IPS-NIHi7 (cell line): ENCODE data around the gene MOB3B.
"Not testable (repeated sequence)": the region's sequence is repeated elsewhere in the genome, so short reads cannot be mapped to it uniquely, and the experiment has no call there.

Experiments
- DNase-seq: peaks from one replicate; pipeline ENCODE4 v3.0.0; 2012; ENCODE audit warnings: mixed read lengths; ENCODE audit errors: extremely low spot score

Gene MOB3B

GRCh38 chr9:27425827-27426510 is 103.6 kb downstream of the MOB3B start:
- DNase-seq: no peak

- no peak for DNase-seq
Observed at GRCh38 chr9:27423915-27424710, 105.5 kb downstream of the MOB3B start.

- DNase-seq: no peak
Observed at GRCh38 chr9:27422279-27422834, 107.3 kb downstream of the MOB3B start.

- no peak for DNase-seq
Observed at GRCh38 chr9:27421577-27421976, 108.0 kb downstream of the MOB3B start.

- not testable (repeated sequence) for DNase-seq
Observed at GRCh38 chr9:27419558-27419957, 110.1 kb downstream of the MOB3B start.

GRCh38 chr9:27414220-27414761 is 115.3 kb downstream of the MOB3B start:
- DNase-seq: no peak

GRCh38 chr9:27413511-27414219 is 115.9 kb downstream of the MOB3B start:
- no peak for DNase-seq

GRCh38 chr9:27412963-27413362 is 116.7 kb downstream of the MOB3B start:
- no peak for DNase-seq

- DNase-seq: no peak
Observed at GRCh38 chr9:27412081-27412480, 117.5 kb downstream of the MOB3B start.

- DNase-seq: no peak
Observed at GRCh38 chr9:27408482-27408881, 121.1 kb downstream of the MOB3B start.

- no peak for DNase-seq
Observed at GRCh38 chr9:27408001-27408400, 121.6 kb downstream of the MOB3B start.

GRCh38 chr9:27407491-27407890 is 122.1 kb downstream of the MOB3B start:
- DNase-seq: no peak

GRCh38 chr9:27404661-27405060 is 125.0 kb downstream of the MOB3B start:
- no peak for DNase-seq

- no peak for DNase-seq
Observed at GRCh38 chr9:27402626-27403025, 127.0 kb downstream of the MOB3B start.

GRCh38 chr9:27400334-27400880 is 129.2 kb downstream of the MOB3B start:
- no peak for DNase-seq

GRCh38 chr9:27398982-27399653 is 130.5 kb downstream of the MOB3B start:
- no peak for DNase-seq

GRCh38 chr9:27396495-27396894 is 133.1 kb downstream of the MOB3B start:
- no peak for DNase-seq

GRCh38 chr9:27395484-27395921 is 134.1 kb downstream of the MOB3B start:
- DNase-seq: no peak

- DNase-seq: no peak
Observed at GRCh38 chr9:27394826-27395201, 134.8 kb downstream of the MOB3B start.

- DNase-seq: no peak
Observed at GRCh38 chr9:27394154-27394825, 135.3 kb downstream of the MOB3B start.
